WTC11 (cell line): ENCODE data around the gene NDUFB8.

ENCODE experiments used
- ATF3 ChIP-seq: sonication (generic); formaldehyde crosslinking; conservative IDR thresholded peaks from 2 replicates; pipeline ENCODE4 v1.8.1; 2022; ENCODE audit warnings: mild to moderate bottlenecking, missing genetic modification reagents
- CTCF ChIP-seq: fragments of 200-600 bp; IDR thresholded peaks from 2 replicates; pipeline ENCODE4 v1.8.0; 2022; ENCODE audit warnings: antibody characterized with exemption
- FOXP4 ChIP-seq: sonication (generic); formaldehyde crosslinking; IDR thresholded peaks from 2 replicates; pipeline ENCODE4 v1.8.0; 2022; ENCODE audit warnings: mild to moderate bottlenecking, missing genetic modification reagents
- ZBTB43 ChIP-seq: sonication (generic); formaldehyde crosslinking; IDR thresholded peaks from 2 replicates; pipeline ENCODE4 v1.8.1; 2023; ENCODE audit warnings: mild to moderate bottlenecking, missing genetic modification reagents

GRCh38 chr10:100485801-100486495 is 43.7 kb downstream of the NDUFB8 start:
- TF ChIP-seq FOXP4 (CRISPR knock-in tag) (no peak), CTCF (no peak), ATF3 (CRISPR knock-in tag) (no peak), ZBTB43 (CRISPR knock-in tag) (no peak)
